NCI-H2081 treated with DMSO at 0.1 percent for 48 hours (cell line): ENCODE results near the gene DYNLT4.
A peak's percentile ranks its signal among the peaks of the same experiment; 100 is the strongest.
"Not testable (repeated sequence)": the region's sequence is repeated elsewhere in the genome, so short reads cannot be mapped to it uniquely, and the experiment has no call there.

Experiments
- DNase-seq: peaks from one replicate; lab custom pipeline; 2025; lab: John Stamatoyannopoulos, UW

DYNLT4 gene, protein sequence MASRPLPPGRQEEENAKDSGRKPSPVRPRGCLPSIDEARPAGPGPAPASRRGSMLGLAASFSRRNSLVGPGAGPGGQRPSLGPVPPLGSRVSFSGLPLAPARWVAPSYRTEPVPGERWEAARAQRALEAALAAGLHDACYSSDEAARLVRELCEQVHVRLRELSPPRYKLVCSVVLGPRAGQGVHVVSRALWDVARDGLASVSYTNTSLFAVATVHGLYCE

GRCh38 chr1:44806704-44807363 lies at the start of gene DYNLT4:
Gene DYNLT4 (minus strand): TSS chr1:44807351. CDS start chr1:44806668, 683 bp downstream.
- no peak for DNase-seq

DNA sequence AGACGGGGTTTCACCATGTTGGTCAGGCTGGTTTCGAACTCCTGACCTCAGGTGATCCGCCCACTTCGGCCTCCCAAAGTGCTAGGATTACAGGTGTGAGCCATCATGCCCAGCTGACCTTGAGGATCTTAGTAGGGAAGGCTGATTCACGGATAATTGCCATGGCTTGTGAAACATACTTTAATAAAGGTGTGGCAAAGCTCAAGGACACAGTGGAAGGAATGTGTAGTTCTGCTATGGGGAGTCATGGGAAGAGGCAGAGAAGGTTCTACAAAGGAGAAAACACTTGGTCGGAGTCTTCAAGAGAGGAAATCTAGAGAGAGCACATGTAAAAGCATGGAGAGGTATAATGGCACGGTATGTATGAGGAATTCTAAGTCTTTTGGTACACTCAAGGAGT lies 48.6 kb upstream of the DYNLT4 start:
- DNase-seq: no peak

- no peak for DNase-seq
These were observed 47.8 kb upstream of the DYNLT4 start for GRCh38 chr1:44854970-44855369.

- no peak for DNase-seq
These were observed 46.0 kb upstream of the DYNLT4 start for GRCh38 chr1:44853201-44853600.

DNA sequence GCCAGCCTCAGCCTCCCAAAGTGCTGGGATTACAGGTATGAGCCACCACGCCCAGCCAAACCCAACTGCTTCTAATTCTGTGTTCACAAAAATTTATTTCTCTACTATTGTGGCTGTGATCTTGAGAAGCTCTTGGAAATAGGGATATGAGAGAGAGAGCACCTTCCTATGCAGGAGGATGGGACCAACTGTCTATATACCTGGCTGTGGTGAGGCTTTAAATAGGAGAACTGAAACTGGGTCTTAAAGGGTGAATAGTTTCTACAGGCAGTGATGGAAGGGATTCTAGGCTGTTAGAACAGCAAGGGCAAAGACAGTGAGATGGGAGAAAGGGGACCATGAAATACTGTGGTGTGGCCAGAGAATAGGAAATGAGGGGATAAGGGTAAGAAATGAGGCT lies 44.2 kb upstream of the DYNLT4 start:
- no peak for DNase-seq

DNA sequence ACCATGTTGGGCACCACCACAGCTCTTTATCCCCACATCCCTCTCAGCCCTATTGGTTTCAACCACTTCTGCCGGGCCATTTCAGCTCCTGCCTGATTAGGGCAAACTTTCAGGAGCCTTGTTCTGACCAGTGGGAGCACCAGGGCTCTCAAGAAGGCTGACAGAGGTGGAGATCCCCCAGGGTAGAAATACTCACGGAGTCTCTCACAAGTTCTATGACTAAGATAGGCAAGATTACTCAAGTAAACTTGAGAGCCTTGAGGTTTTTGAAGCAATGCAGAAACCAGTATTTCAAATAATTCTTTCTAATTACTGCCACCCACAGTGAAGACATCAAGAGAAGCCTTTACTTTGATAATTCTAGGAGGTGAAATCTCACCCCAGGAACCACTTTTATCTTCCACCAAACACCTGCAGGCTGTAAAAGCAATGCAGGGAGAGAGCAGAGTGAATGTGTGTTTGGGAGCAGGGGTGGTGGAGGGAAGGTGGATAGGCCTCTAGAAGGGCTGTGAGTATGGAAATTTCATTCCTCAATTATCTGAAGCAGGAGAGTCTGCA lies 42.5 kb upstream of the DYNLT4 start:
- no peak for DNase-seq

GRCh38 chr1:44848456-44849181 lies 41.5 kb upstream of the DYNLT4 start:
- no peak for DNase-seq

GRCh38 chr1:44847845-44848244 lies 40.7 kb upstream of the DYNLT4 start:
- no peak for DNase-seq

- no peak for DNase-seq
These were observed 39.8 kb upstream of the DYNLT4 start for GRCh38 chr1:44846985-44847384.

DNA sequence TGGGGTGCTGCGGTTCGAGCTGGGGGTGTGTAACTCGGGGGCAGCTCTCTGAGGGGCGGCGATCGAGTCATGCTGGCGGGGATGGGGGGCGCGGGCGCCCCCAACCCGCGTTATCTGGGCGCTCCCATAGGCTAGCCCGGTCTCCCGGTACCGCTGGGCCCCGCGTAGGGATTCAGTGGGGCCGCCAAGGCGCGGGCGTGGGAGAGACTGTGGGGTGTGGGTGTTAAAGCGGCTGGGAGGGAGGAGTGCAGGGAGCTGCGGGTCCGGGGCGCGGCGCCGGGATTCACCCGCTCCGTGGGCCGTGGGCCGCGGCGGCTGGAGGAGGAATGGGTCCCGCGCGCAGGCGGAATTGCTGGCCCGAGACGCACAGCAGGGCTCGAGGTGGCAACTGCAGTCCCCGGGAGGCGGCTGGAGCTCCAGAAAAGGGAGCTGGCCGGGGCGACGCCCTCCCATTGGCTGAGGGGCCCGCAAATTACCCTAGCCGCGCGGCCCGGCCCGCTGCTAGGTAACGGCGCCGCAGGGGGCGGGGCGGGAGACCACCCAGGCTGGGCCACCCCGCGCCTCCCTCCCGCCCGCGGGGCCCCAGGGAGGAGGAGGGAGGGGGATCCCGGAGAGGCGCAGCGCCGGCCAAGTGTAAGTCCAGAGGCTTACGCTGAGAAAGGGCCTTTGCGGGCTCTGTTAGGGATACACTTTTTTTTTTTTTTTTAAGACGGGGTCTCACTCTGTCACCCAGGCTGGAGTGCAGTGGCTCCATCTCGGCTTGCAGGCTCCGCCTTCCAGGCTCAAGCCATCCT lies 35.9 kb upstream of the DYNLT4 start, which contains the start of gene PTCH2:
PTCH2 (minus strand) TSS at position 392 of the 794 bp plus-strand sequence; CDS start at position 71, 321 bp downstream.
- DNase-seq: no peak

GRCh38 chr1:44842486-44842861 lies 35.3 kb upstream of the DYNLT4 start:
- DNase-seq: no peak

DNA sequence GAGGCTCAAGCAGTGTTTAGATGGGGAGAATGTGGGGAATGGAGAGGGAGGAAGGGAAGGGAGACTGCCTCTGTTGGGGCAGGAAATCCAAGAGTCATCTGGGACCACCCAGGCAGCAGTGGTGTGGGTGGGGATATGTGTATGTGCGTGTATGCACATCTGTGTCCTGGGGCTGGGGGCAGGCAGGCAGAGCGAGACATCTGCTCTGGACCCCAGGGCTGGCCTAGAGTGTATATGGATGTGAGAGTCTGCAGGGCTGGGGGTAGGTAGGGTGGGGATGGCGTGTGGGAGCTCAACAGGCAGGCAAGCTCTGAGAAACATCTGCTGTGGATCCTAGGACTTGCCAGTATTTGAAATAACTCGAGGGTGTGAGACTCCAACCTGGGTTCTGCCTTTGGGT lies 32.4 kb upstream of the DYNLT4 start:
- DNase-seq: no peak

- not testable (repeated sequence) for DNase-seq
These were observed 31.1 kb upstream of the DYNLT4 start for GRCh38 chr1:44838294-44838693.

GRCh38 chr1:44835738-44836675 lies 28.9 kb upstream of the DYNLT4 start:
- DNase-seq: peak; percentile 64

- no peak for DNase-seq
These were observed 27.2 kb upstream of the DYNLT4 start for GRCh38 chr1:44834328-44834727.

DNA sequence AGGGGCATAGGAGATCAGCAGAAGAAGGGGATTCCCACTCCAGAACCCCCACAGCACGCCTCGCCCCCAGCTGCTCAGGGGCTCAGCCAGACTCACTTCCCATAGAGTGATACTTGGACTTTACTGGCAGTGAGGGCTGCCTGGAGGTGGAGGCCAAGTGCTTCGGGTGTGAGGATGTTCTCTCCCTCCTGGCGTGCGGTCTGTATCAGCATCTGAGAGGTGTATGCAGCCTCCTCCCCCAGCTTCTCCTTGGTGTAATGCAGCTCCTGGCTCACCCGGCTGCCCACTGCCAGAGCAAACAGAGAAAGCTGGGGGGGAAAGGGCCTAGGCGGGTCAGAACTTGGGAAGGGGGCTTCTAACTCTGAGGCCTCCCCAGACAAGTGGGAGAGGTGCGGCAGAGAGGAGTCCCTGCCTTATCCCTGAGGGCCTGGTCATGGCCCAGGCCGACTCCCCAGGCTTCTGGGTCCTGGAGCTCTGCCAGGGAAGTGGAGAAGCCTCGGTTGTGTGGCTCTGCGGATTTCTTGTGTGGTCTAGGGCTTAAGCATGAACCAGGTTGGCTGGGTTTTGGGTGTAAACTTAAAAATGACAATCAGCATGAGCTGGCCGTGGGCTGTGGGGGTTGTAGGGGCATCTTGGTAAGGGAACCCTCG lies 25.0 kb upstream of the DYNLT4 start:
- no peak for DNase-seq

DNA sequence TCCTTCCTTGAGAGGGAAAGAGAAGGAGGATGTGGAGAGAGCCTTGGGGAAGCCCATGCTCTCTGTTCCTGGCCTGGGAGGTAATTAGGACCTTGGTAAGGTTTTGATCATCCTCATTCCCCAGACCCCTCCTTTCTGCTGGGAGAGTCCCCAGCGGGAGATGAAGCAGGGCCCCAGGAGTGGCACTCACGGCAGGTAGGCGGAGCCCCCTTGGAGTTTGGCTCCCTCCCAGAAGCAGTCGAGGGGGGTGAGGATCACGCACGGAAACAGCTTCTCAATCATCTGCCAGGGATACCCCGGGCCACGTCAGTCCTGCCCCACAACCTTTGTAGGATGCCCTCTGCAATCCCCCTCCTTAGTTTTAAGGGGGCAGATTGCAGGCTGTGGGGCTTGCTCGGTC lies 24.4 kb upstream of the DYNLT4 start:
- DNase-seq: no peak

- no peak for DNase-seq
These were observed 23.8 kb upstream of the DYNLT4 start for GRCh38 chr1:44830900-44831304.

GRCh38 chr1:44829506-44830384 lies 22.6 kb upstream of the DYNLT4 start:
- DNase-seq: no peak
